ENCODE measurements around the gene CPNE6.

GRCh38 chr14:24088095-24088494 is 16.7 kb downstream of the CPNE6 start:
- TF ChIP-seq POLR2A (IDR thresholded peaks at IDR 0.05; ENCODE audit: low read depth, low read length), result no peak
- TF ChIP-seq TAF1 (IDR thresholded peaks at IDR 0.05; ENCODE audit: borderline replicate concordance, low read depth, low read length), result no peak

Data from GM12892 (cell line).